GM12864 (cell line): Measurements from ENCODE around the gene RPUSD4.

ENCODE experiments used
- DNase-seq: peaks from one replicate; pipeline ENCODE4 v3.0.0-alpha.2; 2011; ENCODE audit warnings: low read depth
- H3K4me3 ChIP-seq: 2 replicates; pipeline ENCODE4 v1.5.1; 2011; ENCODE audit warnings: mild to moderate bottlenecking, low read depth, low read length, control low read depth
- TF ChIP-seq, protein P1 (sequence below): IDR thresholded peaks from 2 replicates; pipeline ENCODE4 v1.5.1; 2011; ENCODE audit warnings: low read depth, mild to moderate bottlenecking, moderate library complexity, low read length, control low read depth, inconsistent platforms; ENCODE audit errors: missing control alignments

Gene RPUSD4

DNA sequence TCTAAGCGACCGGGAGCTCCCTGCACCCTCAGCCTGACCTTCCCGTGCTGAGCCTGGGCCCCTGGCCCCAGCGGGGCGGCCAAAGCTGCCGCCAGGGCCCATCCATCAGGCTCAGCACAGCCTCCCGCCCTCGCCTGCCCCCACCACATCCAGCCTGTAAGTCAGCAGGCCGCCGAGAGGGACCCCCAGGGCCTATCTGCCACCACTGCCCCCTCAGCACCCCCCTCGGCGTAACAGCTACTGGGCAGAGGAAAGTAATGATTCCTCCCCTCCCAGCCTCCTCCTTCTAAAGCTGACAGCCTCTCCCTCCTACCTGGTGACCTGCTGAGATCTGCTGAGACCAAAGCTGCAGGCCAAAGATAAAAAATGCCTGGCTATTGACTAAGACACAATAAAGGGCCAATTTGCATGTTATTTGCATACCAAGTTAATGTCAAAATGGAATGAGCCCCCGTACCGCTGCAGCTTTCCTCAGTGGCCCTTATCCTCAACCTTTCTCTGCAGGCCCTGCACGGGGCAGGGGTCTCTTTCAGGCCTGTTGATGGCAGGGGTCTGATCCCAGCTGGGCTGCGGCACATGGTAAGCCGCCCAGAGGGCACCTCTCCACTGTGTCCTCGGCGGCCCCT, 51.6 kb downstream of the RPUSD4 start:
- H3K4me3 ChIP-seq: no peak overlapping the region
- TF ChIP-seq, protein P1, sequence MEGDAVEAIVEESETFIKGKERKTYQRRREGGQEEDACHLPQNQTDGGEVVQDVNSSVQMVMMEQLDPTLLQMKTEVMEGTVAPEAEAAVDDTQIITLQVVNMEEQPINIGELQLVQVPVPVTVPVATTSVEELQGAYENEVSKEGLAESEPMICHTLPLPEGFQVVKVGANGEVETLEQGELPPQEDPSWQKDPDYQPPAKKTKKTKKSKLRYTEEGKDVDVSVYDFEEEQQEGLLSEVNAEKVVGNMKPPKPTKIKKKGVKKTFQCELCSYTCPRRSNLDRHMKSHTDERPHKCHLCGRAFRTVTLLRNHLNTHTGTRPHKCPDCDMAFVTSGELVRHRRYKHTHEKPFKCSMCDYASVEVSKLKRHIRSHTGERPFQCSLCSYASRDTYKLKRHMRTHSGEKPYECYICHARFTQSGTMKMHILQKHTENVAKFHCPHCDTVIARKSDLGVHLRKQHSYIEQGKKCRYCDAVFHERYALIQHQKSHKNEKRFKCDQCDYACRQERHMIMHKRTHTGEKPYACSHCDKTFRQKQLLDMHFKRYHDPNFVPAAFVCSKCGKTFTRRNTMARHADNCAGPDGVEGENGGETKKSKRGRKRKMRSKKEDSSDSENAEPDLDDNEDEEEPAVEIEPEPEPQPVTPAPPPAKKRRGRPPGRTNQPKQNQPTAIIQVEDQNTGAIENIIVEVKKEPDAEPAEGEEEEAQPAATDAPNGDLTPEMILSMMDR: no peak
- no peak for DNase-seq

DNA sequence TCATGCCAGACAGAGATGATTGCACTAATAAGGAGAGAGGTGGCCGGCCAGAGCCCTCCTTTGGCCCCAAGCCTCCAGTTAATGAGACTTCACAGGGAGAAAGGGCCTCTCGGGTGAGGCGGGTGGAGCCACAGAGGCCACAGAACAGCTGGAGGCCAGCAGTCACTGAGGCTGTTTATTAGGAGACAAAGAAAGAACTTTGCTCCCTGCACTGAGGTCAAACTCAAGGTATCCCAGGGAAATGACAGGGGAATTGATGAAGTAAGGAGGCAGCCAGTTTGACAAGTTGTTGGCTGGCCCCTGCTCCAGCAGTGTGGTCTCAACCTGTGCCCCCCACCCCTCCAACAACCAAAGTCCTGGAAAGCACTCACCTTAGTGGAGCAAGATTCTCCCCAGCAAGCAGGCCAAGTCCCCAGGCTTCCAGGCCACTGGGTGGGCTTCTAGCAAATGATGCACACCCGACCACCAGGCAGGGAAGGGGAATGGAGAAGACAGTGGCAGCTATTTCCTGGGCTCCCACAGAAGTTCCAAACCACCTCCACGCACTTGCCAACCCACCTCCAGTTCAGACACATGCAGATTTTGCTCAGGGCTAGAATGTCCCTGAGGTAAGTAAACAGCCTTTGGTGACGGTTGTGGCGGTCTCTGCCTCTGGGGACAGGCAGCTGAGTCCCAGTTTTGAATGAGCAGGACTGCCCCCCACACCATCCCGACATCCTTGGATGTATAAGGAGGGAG, 53.2 kb downstream of the RPUSD4 start:
- H3K4me3 ChIP-seq: no peak overlapping the region
- TF ChIP-seq, protein P1: no peak
- no peak for DNase-seq

DNA sequence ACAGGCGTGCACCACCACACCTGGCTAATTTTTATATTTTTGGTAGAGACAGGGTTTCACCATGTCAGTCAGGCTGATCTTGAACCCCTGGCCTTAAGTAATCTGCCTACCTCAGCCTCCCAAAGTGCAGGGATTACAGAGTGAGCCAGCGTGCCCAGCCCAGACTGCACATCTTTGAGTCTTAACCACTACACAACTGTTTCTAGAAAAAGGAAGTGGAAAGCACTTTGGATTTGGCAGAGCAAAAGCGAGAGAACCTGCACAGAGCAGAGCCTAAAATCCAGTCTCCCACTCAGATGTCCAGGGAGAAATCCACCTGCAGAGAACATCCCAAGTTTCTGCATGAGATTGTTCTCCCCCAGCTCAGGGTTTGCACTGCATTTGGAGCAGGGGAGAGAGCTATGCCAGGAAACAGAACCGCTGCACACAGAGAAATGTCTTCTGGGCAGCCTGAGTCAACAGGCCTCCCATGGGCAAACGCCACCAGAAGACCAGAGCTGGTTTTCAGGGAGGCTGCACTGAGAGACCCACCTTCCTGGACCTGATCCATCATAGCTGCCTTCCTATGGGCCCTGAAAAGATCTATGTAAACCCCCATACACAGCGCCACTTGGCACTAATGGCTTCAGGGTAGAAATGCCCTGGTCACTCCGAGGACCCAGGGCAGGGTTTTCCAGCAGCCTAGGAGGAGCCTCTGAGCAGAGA, 54.0 kb downstream of the RPUSD4 start:
- H3K4me3 ChIP-seq: no peak overlapping the region
- TF ChIP-seq, protein P1: no peak
- no peak for DNase-seq

DNA sequence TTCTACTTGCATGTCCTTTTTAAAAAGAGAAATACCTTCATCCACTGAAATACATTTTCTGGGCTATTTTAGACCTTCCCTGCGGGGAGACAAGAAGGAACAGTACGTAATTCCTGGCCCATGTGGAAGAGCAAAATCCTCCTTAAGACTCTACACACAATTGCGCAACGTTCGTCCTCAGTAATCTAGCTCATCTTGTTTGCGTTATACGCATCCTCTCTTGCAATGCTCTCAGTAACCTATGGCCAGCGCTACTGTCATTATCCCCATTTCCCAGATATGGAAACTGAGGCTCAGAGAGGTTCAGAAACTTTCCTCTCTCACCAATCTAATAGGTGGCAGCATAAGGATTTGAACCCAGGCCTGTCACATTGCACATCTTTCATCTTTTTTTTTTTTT, 54.6 kb downstream of the RPUSD4 start:
- TF ChIP-seq, protein P1: no peak

DNA sequence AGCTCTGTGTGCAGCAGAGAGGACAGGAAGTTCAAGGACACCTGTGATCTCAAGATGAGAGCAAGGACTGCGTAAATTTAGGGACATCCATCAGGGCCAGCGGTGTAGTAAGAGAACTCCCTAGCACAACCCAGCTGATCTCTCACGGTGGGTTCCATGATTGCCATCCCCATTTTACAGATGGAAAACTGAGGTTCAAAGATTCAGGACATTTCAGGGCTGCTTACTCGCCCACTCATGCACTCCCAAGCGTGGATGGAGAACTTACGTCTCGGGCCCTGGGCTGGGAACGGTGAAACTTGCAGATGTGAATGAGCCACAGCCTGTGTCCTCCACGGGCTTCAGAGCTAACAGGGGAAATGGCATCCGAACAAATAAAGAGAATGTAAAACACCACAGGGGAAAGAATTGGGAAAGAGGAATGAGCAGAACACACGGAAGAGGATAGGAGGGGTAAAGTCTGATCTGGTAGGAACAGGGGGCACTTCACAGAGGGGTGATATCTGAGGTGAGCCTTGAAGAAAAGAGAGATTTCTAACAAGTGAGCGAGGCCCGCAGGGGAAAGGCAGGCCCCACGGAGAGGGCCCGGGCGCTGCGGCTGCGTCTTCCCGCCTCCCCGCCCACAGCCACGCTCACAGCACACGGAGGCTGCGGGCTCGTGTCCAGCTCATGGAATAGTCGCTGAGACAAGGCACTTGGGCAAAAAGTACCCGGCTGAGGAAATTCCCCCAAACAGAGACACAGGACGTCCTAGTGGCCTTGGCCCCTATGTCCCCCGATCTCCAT, 55.9 kb downstream of the RPUSD4 start:
- TF ChIP-seq, protein P1: no peak
- DNase-seq: no peak
- H3K4me3 ChIP-seq: no peak overlapping the region

More for the DNA sequence above, 54.6 kb downstream of the RPUSD4 start:
- H3K4me3 ChIP-seq: no peak overlapping the region
- no peak for DNase-seq

GRCh38 chr11:126154691-126155090, 56.8 kb downstream of the RPUSD4 start:
- TF ChIP-seq, protein P1: no peak
- DNase-seq: no peak
- H3K4me3 ChIP-seq: no peak overlapping the region
